Measurements from ENCODE around the gene DUS3L.
"Not testable (repeated sequence)": the region's sequence is repeated elsewhere in the genome, so short reads cannot be mapped to it uniquely, and the experiment has no call there.

The DUS3L gene

GRCh38 chr19:5772416-5772815, 18.5 kb downstream of the DUS3L start:
- no peak for DNase-seq (ENCODE audit: low read depth in 2 of 2)

GRCh38 chr19:5767949-5768348, 23.0 kb downstream of the DUS3L start:
- DNase-seq (ENCODE audit: low read depth in 2 of 2): no peak

GRCh38 chr19:5765220-5765619, 25.7 kb downstream of the DUS3L start:
- no peak for DNase-seq (ENCODE audit: low read depth in 2 of 2)

- no peak for DNase-seq (ENCODE audit: low read depth in 2 of 2)
Observed at GRCh38 chr19:5762608-5763217, 28.2 kb downstream of the DUS3L start.

- DNase-seq (ENCODE audit: low read depth in 2 of 2): no peak
Observed at GRCh38 chr19:5753743-5754142, 37.2 kb downstream of the DUS3L start.

GRCh38 chr19:5751709-5752108, 39.3 kb downstream of the DUS3L start:
- DNase-seq (ENCODE audit: low read depth in 2 of 2): no peak

- DNase-seq (ENCODE audit: low read depth in 2 of 2): no peak
Observed at GRCh38 chr19:5749505-5749904, 41.5 kb downstream of the DUS3L start.

GRCh38 chr19:5748920-5749319, 42.0 kb downstream of the DUS3L start:
- not testable (repeated sequence) for DNase-seq (ENCODE audit: low read depth in 2 of 2)

GRCh38 chr19:5744999-5745398, 46.0 kb downstream of the DUS3L start:
- DNase-seq (ENCODE audit: low read depth in 2 of 2): not testable (repeated sequence)

- no peak for DNase-seq (ENCODE audit: low read depth in 2 of 2)
Observed at GRCh38 chr19:5743630-5744029, 47.3 kb downstream of the DUS3L start.

GRCh38 chr19:5742051-5742450, 48.9 kb downstream of the DUS3L start:
- no peak for DNase-seq (ENCODE audit: low read depth in 2 of 2)

GRCh38 chr19:5738423-5738822, 52.5 kb downstream of the DUS3L start:
- no peak for DNase-seq (ENCODE audit: low read depth in 2 of 2)
